GM21576 (cell line): ENCODE results near the gene LDAH.

Experiments
- ATAC-seq: cut with Tn5 transposase; IDR thresholded peaks from one replicate; pipeline ENCODE4 v1.9.1; 2021; ENCODE audit warnings: mild to moderate bottlenecking, moderate library complexity; ENCODE audit not compliant: unreplicated experiment

LDAH gene

DNA sequence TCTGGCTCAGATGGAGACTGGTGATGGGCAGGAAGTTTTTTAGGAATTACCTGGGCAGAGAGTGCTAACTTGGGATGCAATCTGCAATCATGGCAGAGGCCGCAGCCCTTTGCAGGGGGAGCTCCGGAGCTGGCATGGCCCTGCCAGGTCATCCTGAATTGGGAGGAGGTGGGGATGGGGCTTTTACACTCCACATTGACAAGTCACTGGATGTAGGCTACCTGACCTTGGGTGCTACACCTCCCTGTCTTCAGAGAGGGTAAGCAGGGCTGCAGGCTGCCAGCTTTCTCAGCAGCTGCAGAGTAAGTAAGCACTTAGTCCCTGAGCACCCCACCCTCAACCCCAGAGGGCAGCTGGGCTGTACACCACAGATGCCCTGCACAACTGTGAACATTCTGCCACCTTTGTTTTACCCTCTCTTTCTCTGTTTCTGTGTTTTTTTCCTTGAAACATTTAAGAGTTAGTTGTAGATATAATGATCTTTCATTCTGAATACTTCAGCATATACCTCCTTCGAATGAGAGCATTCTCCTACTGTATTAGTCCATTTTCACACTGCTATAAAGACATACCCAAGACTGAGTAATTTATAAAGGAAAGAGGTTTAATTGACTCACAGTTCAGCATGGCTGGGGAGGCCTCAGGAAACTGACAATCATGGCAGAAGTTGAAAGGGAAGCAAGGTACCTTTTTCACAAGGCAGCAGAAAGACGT lies 165.2 kb downstream of the LDAH start:
- ATAC-seq = no peak

DNA sequence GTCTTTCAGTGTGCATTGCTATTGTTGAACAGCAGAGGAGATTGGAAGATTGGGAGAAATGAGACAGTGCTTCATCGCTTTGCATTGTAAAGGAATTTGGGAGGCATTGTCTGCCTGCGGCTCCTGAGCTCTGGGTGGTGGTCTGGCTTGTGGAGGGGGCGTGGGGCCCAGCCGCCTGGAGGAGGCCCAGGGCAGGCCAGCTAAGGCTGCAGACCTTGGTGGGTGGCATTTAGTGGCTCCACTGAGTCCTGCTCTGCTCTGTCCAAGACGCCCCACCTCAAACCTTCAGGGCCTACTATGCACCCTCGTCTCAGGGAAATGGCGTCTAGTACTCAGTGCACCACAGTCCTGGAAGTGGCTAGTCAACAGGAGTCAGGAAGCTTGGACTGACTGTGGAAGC lies 166.3 kb downstream of the LDAH start:
- no peak for ATAC-seq

DNA sequence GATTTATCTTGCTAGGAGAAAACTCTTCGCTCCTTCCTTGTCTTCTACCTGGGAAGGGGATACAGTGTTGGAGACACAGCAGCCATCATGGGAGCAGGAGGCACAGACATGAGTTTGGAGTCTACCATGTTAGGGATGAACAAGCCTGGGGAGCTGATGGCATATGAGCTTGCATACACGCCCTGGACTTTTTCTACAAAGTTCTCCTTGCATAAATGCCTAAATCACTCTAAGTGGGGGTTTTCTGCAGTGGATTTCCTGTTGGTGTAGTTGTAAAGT lies 168.4 kb downstream of the LDAH start:
- no peak for ATAC-seq

DNA sequence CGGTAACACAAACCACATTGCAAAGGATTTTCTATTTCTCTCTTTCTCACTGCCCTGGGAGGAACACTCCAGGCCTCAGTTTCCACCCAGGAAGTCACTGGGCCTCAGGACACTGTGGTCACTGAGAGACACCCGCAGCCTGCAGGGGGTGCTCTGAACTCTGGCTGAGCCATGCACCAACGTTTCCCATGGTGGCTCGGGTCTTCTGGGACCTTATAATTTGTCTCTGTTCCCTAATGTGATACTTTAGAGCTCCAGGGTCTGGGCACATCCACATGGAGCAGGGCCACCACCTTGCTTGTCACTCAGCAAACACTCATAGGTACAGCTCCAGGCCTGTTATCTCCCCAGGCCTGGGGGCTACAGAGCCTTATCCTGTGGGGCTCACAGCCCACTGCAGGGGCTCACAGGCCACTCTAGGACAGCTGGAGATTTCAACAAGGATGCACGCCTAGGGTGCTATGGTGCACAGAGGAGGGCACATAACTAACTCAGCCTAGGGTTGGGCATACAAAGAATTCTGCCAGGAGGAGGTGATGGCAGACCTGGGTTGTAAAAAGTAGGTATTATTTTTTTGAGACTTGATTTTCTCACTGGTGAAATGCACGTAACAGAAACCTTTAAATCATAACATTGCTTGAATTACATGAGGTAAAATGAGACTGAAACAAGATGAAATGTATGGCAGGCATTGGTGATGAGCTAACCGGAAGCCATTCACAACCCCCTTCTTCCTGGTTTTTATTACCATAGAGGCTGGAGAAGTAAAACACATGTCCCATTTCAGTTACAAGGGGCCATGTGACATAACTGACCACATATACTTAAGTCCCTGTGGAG lies 169.0 kb downstream of the LDAH start:
- no peak for ATAC-seq

DNA sequence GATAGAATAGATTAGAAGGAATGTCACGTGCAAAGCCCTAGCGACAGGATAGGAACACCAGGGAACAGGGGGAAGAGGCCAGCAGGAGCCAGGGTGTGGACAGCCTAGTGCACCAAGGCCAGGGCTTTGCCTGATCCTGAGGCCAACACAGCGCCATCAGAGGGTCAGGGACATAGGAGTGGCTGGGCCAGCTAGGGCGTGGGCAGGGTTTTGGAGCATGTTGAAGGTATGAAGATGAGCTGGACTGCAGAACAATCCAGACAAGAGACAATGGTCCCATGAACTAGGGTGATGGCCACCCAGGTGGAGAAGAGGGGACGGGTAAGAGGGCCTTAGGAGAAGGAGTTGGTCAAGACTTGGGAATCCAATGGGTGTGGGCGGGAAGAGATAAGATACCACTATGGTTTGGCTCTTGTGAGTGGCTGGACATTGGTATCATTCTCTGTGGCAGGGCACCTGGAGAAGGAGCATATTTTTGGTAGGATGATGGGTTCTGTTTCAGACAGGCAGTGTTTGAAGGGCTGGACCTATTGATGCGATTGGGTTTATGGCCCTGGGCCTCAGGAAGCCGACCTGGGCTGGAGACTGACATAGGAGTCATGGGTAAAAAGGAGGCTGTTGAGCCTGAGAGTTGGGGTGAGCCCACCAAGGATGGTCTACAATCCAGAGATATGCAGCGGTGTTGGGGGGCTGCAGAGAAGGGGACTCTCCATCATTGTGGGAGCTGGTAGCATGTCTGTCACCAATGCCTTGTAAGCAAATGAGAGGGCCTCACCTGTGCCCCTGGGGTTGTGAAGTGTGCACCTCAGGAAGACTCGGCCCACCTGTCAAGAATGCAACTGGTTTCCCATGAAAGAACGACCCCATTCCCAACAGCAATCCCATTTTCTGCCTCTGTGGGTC lies 170.0 kb downstream of the LDAH start:
- ATAC-seq = no peak

DNA sequence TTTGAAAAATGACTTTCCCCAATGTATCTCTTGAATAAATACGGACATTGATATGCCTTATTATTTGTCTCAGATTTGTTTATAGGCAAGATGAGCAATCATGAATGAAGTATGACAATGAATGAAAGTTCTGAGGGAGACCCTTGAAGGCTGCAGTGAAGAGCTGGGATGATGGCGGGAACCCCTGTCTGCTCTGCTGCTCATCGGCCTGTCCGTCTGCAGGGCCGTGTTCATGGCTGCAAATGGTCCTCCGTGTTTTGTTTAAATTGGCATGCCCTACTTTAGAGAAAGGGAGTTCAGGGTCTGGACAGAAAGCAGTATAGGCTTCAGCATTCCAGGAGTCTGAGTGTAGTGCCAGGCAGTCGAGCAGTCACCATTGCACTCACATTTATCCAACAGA lies 170.8 kb downstream of the LDAH start:
- ATAC-seq = no peak

DNA sequence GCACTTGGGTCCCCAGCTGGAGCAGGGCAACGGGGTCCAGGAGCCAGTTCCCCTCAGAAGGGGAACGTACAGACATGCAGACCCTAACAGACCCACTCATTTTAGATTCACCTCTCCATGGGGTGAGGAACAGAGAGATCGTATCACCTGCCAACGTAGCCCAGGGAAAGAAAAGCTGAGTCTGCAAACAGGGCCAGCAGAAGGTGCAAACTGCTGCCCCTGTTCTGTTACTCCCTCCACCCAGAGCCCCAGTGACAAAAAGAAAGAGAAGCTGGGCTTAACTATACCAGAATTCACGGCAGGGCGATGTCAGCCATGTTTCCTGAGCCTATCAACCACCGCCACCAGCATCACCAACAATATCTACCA lies 171.2 kb downstream of the LDAH start:
- no peak for ATAC-seq

DNA sequence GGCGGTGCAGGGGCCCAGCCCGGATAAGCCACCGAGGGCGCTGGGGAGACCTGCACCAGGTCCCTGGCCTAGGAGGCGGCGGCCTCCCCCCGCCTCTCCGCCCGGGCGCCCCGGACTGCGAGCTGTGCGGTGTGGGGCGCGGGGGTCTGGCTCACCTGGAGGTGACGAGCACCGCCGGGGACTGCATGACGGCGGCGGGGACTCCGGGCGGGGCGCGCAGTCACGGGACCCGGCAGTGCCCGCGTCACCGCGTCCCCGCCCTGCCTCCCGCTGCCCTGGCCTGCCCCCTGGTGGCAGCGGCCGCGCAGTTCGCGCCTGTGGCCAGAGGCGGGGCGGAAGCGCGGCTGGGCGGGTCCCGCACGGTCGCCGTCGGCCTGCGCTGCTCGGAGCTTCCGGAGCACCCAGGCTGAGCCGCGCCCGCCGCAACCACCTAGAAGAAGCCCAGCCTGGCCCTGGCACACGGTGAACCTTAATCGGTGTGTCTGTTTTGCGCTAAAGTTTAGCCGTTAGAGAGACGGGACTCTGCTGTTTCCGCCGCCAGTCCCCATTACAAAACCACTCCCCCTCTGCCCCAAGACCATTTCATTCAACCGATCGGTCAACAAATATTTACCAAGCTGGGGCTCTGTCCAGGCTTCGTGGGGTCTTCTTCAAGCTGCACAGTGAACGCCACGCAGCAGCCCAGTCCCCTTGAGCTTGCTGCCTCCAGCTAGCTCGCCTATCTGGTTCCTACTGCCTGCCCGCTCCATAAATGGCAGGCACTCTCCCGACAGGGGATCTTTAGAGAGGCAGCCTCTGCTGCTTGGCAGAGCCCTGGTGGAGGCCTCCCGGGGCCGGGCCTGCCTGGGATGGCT lies 171.8 kb downstream of the LDAH start, which contains the start of gene HS1BP3:
HS1BP3 (minus strand) TSS at position 222 of the 854 bp plus-strand sequence; CDS start at position 187, 35 bp downstream.
- ATAC-seq = peak; percentile 96

DNA sequence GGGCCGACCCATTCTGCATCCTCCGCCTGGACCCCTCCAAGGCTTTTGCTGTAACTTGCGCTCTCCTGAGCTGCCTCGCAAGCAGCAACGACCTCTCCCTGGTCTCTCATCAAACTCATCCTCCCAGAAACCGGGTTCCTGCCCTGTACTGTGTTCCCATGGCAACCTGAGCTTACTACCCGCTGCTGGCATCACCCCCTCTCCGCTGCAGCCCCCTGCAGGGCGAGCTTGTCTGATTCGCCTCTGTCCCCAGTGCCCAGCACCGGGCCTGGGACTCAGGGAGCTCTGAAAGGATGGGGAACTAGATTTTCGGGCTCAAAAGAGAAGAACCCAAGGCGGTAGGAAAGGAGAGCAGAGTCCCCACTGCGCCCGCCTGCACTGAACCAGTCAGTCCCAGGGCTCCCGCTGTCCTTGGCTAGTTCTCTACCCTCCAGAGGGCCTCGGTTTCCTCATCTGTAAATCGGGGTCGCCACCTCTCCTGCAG lies 172.5 kb downstream of the LDAH start:
- ATAC-seq = peak; percentile 5

DNA sequence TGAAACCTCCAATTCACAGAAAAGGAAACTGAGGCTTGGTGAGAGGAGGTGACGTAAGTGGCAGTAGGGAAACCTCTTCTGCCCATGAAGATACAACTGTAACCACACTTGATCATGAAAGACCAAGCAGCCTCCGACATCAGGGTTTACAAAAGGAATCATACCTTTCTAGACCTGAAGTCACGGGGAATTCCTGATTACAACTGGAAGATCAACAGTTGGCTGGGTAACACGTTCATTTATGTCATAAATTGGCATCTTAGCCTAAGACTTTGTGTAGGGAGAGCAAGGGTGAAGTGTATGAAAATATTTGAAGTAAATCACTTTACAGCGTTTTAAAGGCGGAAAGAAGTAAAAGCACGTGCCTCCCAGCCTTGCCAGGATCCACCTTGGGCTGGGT lies 172.9 kb downstream of the LDAH start:
- ATAC-seq = no peak

DNA sequence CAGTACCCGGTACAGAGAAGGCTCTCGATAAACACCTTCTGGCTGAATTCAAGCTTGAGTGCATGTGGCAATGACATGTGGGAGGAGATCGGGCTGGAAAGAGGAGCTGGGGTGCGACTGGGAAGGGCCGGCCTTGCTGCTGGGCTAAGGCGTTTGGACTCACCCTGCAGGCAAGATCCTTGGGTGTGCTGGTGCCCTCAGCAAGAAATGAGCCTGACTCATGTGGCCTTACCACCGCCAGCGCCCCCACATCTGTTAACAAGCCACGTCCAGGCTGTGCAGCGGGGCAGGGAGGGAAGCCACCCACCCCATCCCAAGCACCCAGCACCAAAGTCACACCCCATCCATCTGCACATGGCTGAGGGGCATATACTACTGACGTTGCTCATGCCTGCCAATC lies 173.3 kb downstream of the LDAH start:
- ATAC-seq = no peak

DNA sequence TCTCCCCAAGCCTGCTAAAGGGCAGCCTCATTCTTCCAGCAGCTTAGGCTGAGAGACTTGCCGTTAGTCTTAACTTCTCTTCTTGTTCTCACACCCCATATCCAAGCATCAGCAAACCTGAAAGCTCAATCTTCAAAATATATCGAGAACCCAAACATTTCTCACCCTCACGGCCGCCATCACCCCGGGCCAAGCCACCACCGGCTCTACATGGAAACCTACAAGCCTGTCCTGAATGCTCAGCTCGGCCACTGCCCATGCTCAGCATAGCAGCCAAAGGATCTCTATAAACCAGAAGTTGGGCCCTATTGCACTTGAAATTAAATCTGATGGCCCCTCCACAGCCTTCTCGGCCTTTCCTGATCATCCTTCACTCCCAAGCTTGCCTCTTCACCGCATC lies 174.1 kb downstream of the LDAH start:
- ATAC-seq = no peak

DNA sequence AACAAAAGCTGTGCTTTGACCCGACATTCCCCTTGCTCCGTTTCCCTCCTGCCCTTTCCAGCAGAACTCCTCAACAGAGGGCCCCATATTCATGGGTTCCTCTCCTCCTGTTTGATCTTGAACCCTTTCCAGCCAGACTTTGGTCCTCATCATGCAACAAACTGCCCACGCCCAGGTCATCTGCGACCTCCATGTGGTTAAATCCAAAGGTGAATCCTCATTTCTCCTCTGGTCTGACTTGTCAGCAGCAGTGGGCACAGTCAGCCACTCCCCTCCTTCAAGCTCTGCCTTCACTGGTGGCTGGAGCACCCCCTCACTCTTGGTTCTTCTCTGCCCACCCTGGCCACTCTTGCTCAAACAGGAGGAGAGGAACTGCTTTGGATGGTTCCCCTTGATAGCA lies 174.7 kb downstream of the LDAH start:
- ATAC-seq = no peak

DNA sequence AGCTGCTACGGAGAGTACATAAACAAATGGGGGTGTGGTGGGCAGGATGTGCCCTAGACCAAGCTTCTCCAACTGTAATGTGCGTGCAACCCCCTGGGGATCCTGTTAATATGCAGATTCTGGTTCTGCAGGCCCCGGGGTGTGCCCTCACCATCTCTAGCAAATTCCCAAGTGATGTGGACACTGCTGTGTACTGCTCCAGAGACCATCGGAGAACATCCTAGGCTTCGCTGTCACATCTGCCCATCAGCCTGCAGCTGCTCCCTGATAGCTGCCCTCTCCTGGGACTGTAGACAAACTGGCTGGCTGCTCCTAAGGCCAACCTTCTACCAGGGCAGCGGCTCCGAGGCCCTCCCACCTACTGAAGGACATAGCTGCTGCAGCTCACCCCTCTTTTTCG lies 175.2 kb downstream of the LDAH start:
- no peak for ATAC-seq

DNA sequence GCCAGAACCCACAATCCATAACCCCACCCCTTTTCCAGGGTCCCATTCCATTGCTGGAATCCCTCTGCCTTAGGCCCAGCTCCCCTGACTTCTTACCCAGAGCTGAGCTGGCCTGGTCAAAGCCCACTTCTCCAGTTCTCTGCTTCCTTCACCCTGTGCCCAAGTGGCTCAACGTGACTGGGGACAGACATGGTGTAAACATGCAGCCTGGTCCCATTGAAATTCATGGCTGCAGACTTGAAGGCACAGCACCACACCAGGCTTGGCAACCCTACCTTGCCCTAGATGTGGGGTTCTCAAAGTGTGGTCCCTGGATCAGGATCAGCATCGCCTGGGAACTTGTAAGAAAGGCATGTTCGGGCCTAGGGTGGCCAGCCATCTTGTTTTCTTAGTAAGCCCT lies 175.7 kb downstream of the LDAH start:
- ATAC-seq = no peak

DNA sequence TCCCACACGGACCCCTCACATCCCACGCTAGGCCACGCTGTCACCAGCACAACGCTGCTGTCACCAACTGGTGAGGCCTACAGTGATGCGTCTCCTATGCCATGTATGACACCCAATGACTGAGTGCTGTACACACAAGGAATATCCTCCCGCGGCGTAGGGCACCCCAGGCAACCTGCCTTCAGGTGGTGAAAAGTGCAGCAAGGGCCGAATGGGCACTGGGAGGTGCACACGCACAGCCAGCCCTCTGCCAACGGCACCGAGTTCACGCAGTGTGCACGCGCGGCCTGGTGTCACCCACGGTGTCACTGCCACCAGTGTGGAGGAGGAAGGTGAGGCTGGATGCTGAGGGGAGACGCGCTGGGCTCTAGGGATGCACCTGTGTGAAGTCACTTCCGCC lies 176.5 kb downstream of the LDAH start:
- no peak for ATAC-seq

DNA sequence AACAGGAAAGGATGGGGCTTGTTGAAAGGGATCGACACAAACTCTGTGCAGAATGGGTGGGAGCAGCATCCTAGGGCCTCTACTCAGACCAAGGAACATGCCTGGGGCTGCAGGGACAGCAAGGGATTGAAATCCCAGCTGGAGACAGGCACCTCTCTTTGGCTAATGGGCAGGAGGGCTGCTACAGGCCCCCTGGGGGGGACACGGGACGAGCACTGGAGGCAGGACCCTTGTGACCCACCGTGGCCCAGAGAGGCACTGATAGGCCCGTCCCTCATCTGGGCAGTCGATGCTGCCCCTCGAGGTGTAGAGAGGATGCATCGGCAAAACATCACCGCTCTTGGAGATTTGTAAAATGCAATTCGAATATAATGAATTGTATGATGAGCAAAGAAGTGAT lies 177.1 kb downstream of the LDAH start:
- ATAC-seq = no peak

DNA sequence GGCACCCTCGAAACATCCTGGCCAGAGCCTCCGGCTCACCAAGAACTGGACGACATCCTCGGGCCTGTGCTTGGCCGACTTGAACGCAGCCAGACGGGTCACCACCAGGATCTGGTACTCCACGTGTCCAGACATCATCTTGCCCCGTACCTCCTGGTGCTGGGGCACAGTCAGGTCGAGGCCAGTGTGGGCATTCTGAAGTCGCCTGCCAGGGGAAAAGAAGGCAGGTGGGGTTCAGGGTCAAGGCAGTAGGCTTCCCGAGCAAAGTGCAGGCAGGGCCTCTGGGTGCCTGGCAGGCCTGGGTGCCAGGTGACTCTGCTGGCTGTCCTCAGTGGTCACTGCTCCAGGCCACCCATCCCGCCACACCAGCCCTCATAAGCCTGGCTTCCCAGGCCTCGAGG lies 177.6 kb downstream of the LDAH start:
- no peak for ATAC-seq

DNA sequence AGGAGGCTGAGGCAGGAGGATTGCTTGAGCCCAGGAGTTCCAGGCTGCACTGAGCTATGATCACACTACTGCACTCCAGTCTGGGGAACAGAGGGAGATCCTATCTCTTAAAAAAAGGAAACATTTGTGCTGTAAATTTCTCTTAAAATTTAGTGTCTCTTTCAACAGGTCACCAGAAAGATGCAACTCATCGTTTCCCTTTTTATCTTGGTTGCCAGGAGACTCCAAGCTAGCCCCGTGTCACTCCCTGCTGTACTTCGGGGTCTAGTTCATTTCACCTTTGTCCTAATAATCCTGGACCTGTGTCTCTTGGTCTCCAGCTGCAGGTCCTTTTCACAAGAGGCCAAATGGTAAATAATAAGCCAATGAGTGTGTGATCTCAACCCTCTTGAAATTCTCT lies 179.1 kb downstream of the LDAH start:
- no peak for ATAC-seq

DNA sequence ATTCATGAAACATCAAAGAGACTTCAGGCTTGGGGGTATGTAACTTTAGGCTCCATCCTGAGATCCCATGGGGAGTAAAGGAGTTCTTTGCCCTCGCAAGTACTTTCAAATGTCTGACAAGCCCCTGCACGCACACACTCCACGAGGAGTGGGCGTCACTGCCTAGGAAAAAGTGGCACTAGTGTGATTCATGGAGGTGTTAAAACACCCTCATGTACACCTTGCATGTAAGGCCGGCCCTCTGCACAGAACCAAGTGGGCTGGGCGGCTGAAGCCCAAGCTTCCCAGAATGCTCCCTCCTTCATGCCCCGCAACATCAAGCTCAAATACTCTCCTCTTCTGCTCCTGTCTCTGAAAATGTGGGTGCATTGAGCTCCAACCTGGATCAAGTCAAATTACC lies 179.8 kb downstream of the LDAH start:
- ATAC-seq = no peak
